ENCODE measurements around the gene RNF31. TPM values are rescaled to one million over a fixed set of nuclear protein-coding genes. Genes with fewer than 3 reads are reported as not detected.

Gene RNF31
- polyA plus RNA-seq, 1 donor from 2014 or later = 98.7 TPM

DNA sequence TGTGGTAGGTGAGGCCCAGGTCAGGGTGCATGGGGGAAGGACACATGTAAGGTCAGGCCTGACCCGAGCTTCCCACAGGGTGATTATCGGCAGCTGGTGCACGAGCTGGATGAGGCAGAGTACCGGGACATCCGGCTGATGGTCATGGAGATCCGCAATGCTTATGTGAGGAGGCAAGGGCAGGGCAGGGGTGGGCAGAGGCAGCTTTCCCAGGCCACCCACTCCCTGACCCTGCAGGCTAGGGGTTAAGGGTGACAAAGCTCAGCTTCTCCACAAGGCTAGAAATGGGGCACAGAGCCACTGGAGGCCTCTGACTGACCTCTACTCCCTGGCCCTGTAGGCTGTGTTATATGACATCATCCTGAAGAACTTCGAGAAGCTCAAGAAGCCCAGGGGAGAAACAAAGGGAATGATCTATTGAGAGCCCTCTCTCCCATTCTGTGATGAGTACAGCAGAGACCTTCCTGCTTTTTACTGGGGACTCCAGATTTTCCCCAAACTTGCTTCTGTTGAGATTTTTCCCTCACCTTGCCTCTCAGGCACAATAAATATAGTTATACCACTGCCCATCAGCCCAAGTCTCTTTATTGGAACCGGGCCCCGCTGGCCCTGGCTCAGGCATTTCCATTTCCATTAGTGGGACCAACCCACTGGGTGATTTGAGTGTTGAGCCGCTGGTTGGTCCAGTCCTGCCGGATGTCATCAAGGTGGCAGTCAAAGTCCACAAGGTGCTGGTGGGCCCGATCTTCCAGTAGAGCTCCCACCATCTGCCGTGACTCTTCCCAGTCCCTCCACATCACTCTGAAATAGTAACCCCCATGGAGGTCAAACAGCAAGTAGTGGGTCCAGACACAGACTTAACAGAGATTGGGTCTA is 8.7 kb upstream of the RNF31 start:
- no peak overlapping the region for H3K27ac ChIP-seq (ENCODE audit: low read length)
- peaks cover 10% of the 10 kb centered on the region for H3K79me2 ChIP-seq (replicated peaks; ENCODE audit: insufficient read depth, low read length)
- H3K4me2 ChIP-seq (ENCODE audit: low read length) = no peak overlapping the region
- H3K9ac ChIP-seq (ENCODE audit: low read length) = no peak overlapping the region
- no peaks in the 10 kb centered on the region for H4K20me1 ChIP-seq (ENCODE audit: insufficient read depth)
- TF ChIP-seq POLR2AphosphoS5 (IDR thresholded peaks at IDR 0.05) (no peak), SMC3 (conservative IDR thresholded peaks at IDR 0.05; ENCODE audit: poor library complexity) (no peak), EP300 (conservative IDR thresholded peaks at IDR 0.05; ENCODE audit: poor library complexity, severe bottlenecking) (no peak), EZH2 (IDR thresholded peaks at IDR 0.05; ENCODE audit: borderline replicate concordance, insufficient read depth, low read length, poor library complexity, severe bottlenecking) (no peak), RAD21 (conservative IDR thresholded peaks at IDR 0.05) (no peak), TAF1 (IDR thresholded peaks at IDR 0.05; ENCODE audit: low read depth) (no peak), MXI1 (conservative IDR thresholded peaks at IDR 0.05; ENCODE audit: poor library complexity, severe bottlenecking) (no peak)
- TF ChIP-seq, protein P1, sequence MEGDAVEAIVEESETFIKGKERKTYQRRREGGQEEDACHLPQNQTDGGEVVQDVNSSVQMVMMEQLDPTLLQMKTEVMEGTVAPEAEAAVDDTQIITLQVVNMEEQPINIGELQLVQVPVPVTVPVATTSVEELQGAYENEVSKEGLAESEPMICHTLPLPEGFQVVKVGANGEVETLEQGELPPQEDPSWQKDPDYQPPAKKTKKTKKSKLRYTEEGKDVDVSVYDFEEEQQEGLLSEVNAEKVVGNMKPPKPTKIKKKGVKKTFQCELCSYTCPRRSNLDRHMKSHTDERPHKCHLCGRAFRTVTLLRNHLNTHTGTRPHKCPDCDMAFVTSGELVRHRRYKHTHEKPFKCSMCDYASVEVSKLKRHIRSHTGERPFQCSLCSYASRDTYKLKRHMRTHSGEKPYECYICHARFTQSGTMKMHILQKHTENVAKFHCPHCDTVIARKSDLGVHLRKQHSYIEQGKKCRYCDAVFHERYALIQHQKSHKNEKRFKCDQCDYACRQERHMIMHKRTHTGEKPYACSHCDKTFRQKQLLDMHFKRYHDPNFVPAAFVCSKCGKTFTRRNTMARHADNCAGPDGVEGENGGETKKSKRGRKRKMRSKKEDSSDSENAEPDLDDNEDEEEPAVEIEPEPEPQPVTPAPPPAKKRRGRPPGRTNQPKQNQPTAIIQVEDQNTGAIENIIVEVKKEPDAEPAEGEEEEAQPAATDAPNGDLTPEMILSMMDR (IDR thresholded peaks at IDR 0.05; ENCODE audit: poor library complexity, severe bottlenecking) = no peak
- TF ChIP-seq, protein P2, sequence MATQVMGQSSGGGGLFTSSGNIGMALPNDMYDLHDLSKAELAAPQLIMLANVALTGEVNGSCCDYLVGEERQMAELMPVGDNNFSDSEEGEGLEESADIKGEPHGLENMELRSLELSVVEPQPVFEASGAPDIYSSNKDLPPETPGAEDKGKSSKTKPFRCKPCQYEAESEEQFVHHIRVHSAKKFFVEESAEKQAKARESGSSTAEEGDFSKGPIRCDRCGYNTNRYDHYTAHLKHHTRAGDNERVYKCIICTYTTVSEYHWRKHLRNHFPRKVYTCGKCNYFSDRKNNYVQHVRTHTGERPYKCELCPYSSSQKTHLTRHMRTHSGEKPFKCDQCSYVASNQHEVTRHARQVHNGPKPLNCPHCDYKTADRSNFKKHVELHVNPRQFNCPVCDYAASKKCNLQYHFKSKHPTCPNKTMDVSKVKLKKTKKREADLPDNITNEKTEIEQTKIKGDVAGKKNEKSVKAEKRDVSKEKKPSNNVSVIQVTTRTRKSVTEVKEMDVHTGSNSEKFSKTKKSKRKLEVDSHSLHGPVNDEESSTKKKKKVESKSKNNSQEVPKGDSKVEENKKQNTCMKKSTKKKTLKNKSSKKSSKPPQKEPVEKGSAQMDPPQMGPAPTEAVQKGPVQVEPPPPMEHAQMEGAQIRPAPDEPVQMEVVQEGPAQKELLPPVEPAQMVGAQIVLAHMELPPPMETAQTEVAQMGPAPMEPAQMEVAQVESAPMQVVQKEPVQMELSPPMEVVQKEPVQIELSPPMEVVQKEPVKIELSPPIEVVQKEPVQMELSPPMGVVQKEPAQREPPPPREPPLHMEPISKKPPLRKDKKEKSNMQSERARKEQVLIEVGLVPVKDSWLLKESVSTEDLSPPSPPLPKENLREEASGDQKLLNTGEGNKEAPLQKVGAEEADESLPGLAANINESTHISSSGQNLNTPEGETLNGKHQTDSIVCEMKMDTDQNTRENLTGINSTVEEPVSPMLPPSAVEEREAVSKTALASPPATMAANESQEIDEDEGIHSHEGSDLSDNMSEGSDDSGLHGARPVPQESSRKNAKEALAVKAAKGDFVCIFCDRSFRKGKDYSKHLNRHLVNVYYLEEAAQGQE (IDR thresholded peaks at IDR 0.05; ENCODE audit: borderline replicate concordance) = no peak
- no peaks in the 10 kb centered on the region for H3K9me3 ChIP-seq (ENCODE audit: low read length)
- no peak overlapping the region for H2AFZ ChIP-seq (ENCODE audit: low read depth, low read length)
- H3F3A ChIP-seq (ENCODE audit: insufficient read depth, low read length, poor library complexity, severe bottlenecking) = peaks cover 11% of the 10 kb centered on the region
- peak overlapping the region; percentile 90 for H3K4me3 ChIP-seq (ENCODE audit: low read length)
- H3K36me3 ChIP-seq (ENCODE audit: insufficient read depth, low read length) = no peaks in the 10 kb centered on the region
- no peaks in the 10 kb centered on the region for H3K27me3 ChIP-seq (ENCODE audit: insufficient read depth, low read depth, low read length)
- no peaks in the 10 kb centered on the region for H3K9me2 ChIP-seq (ENCODE audit: insufficient read depth, low read length)

DNA sequence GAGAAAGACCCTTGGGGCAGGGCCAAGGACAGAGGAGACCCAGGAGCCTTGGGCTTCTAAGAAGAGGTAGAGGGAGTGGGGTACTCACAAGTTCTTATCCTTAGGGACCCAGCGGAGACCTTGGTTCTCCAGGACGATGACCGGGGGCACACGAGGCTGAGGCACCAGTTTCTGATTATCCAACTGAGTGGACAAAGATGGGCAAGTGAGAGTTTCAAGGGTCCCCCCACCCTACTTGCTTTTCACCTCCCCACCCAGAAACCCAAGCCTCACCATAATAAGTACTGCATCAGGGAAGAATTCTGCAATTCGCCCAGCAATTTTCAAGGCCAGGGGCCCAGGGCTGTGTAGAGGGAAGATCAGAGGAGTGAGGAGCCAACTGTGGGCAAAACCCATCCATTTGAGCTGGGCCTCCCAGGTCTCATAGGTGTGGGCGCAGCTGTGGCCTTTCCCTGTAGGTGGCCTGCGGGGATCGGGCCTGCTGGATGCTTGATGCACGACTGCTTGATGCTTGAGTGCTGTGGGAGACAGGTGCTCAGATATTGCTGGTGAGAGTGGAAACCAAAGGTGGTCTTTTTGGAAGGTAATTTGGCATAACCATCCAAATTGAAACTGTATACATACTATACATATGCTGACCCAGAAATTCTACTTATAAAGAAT is 7.9 kb upstream of the RNF31 start:
- no peak overlapping the region for H3K27ac ChIP-seq (ENCODE audit: low read length)
- peak overlapping the region; percentile 90 for H3K4me3 ChIP-seq (ENCODE audit: low read length)
- TF ChIP-seq MXI1 (conservative IDR thresholded peaks at IDR 0.05; ENCODE audit: poor library complexity, severe bottlenecking) = no peak
- no peaks in the 10 kb centered on the region for H3K9me3 ChIP-seq (ENCODE audit: low read length)
- no peaks in the 10 kb centered on the region for H3K9me2 ChIP-seq (ENCODE audit: insufficient read depth, low read length)
- H3K36me3 ChIP-seq (ENCODE audit: insufficient read depth, low read length) = no peaks in the 10 kb centered on the region
- no peak overlapping the region for H2AFZ ChIP-seq (ENCODE audit: low read depth, low read length)
- H4K20me1 ChIP-seq (ENCODE audit: insufficient read depth) = no peaks in the 10 kb centered on the region
- H3K79me2 ChIP-seq (replicated peaks; ENCODE audit: insufficient read depth, low read length) = peaks cover 10% of the 10 kb centered on the region
- H3K27me3 ChIP-seq (ENCODE audit: insufficient read depth, low read depth, low read length) = no peaks in the 10 kb centered on the region
- H3F3A ChIP-seq (ENCODE audit: insufficient read depth, low read length, poor library complexity, severe bottlenecking) = peaks cover 11% of the 10 kb centered on the region
- peak overlapping the region; percentile 34 for H3K4me2 ChIP-seq (ENCODE audit: low read length)
- no peak overlapping the region for H3K9ac ChIP-seq (ENCODE audit: low read length)

Data from neural cell (in vitro differentiated cells).